ENCODE results near the gene ISOC1.

Gene ISOC1

GRCh38 chr5:129137637-129138036 lies 43.1 kb downstream of the ISOC1 start:
- DNase-seq: no peak

GRCh38 chr5:129141078-129141477 lies 46.5 kb downstream of the ISOC1 start:
- no peak for DNase-seq

DNA sequence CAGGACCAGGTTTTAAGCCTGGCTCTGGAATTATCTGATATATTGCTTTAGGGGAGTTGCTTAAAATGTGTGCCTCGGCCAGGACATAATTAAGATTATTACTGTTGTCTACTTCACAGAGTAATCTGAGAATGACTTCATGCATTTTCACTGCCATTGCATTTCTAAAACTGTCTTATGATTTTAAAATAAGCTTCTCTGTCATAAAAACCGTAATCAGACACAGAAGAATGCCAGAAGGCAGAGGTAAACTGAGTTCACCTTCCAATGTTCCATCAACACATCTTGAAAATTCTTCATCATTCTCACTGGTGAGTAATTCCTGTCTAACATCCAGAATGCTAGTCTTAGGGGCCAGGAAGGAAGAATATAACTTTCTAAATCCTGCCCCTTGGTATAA lies 47.1 kb downstream of the ISOC1 start:
- DNase-seq: no peak

DNA sequence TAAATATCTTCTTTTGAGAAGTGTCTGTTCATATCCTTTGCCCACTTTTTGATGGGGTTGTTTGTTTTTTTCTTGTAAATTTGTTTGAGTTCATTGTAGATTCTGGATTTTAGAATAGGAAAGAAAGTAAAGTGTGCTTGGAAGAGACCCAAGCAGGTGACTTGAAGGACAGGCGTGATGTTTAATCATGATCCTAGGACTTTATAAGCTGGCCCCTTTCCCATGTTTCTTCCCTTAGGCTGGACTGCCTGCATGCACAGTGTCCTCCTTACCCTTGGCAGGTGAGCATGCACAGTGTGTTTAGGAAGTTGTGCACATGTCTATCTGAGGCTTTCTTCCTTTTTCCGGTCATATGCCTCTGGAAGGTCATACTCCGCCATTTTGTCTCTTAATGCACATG lies 61.3 kb downstream of the ISOC1 start:
- no peak for DNase-seq

GRCh38 chr5:129161830-129162229 lies 67.3 kb downstream of the ISOC1 start:
- no peak for DNase-seq

Data from activated naive CD4-positive, alpha-beta T cell treated with Interleukin-2 at 50 U/mL for 16 hours (primary cell).